ENCODE measurements around the gene NTN4. TPM values are rescaled to one million over a fixed set of nuclear protein-coding genes. Genes with fewer than 3 reads are reported as not detected.

The NTN4 gene
- total RNA-seq, 1 experiment from 2014 or later = 9.6 TPM

DNA sequence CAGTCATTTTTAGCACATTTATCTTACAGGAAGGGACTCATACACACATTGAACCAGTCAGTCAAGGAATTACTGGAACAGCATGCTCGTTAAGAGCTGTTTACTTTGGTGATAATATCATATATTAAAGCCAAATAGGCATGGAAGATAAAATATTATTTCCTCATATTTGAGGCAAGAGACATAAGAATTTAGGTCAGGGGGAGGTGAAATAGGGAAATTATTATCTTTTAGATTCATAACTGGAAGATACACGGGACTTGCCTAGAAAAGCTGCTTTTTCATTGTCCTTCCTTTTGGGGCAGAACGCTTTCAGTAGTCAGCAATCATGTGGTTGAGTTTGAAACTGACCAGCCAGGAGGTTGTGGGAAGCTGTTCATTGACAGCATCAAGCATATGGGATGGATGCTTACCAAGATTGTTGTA is 72.5 kb downstream of the NTN4 start:
- no peak overlapping the region for H3K4me3 ChIP-seq (ENCODE audit: low read depth, low read length, poor library complexity, severe bottlenecking)
- intact Hi-C loops (cut with micrococcal nuclease; ENCODE audit: unreplicated experiment) = no loop called here
- H3K36me3 ChIP-seq (ENCODE audit: insufficient read depth, low read length, poor library complexity, severe bottlenecking) = no peaks in the 10 kb centered on the region
- TF ChIP-seq, protein P1, sequence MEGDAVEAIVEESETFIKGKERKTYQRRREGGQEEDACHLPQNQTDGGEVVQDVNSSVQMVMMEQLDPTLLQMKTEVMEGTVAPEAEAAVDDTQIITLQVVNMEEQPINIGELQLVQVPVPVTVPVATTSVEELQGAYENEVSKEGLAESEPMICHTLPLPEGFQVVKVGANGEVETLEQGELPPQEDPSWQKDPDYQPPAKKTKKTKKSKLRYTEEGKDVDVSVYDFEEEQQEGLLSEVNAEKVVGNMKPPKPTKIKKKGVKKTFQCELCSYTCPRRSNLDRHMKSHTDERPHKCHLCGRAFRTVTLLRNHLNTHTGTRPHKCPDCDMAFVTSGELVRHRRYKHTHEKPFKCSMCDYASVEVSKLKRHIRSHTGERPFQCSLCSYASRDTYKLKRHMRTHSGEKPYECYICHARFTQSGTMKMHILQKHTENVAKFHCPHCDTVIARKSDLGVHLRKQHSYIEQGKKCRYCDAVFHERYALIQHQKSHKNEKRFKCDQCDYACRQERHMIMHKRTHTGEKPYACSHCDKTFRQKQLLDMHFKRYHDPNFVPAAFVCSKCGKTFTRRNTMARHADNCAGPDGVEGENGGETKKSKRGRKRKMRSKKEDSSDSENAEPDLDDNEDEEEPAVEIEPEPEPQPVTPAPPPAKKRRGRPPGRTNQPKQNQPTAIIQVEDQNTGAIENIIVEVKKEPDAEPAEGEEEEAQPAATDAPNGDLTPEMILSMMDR (conservative IDR thresholded peaks at IDR 0.05; ENCODE audit: low read depth, low read length) = no peak
- TF ChIP-seq EZH2 (IDR thresholded peaks at IDR 0.05; ENCODE audit: borderline replicate concordance, low read depth, low read length, poor library complexity, severe bottlenecking) = no peak
- no TSS peak for BruUV-seq (replicated peaks)
- no peaks in the 10 kb centered on the region for H3K27me3 ChIP-seq (replicated peaks; ENCODE audit: insufficient read depth, low read depth, low read length, poor library complexity)
- CTCF ChIA-PET = interaction anchor here (0.7 kb wide), 1 partner anchor 14 kb away, joined by 3 read pairs; no protein-coding TSS in a partner anchor
- H3K9me3 ChIP-seq (ENCODE audit: low read depth, low read length, poor library complexity, severe bottlenecking) = no peaks in the 10 kb centered on the region
- DNase-seq (ENCODE audit: low spot score) = no peak
- POLR2A ChIA-PET (ENCODE audit: low non-redundant PET) = no interaction called here
- H3K27ac ChIP-seq (ENCODE audit: low read depth, low read length, poor library complexity, severe bottlenecking) = no peak overlapping the region
- H3K4me1 ChIP-seq (ENCODE audit: insufficient read depth, low read length, poor library complexity, severe bottlenecking) = peaks cover 11% of the 10 kb centered on the region

DNA sequence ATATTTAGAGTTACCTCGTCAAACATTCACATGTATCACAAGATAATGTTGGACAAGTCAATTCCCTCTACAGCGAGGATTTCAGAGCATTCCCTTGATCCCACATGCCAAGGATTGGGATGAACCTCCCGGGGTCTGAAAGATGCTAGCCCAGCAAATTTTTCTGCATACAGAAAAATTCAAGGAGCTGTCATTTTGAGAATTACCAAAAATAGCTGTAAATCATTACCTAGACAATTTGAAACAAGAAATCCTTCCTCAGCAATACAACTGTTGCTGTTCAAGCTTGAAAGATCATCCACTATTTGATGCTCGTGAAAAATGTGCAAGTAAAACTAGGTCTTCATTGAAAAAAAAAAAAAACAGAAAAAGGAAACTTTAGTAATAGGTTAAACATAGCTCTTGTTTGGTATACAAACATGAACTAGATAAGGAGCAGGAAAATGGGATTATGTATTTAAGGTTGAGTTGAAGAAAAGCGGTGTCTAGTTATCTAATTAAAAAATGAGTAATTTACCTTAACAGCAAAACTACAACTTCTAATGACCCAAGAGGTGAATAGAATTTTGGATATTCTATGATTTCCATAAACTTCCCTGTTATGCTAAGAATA is 73.1 kb downstream of the NTN4 start:
- DNase-seq (ENCODE audit: low spot score) = no peak
- TF ChIP-seq, protein P1 (conservative IDR thresholded peaks at IDR 0.05; ENCODE audit: low read depth, low read length) = no peak
- no peak for TF ChIP-seq EZH2 (IDR thresholded peaks at IDR 0.05; ENCODE audit: borderline replicate concordance, low read depth, low read length, poor library complexity, severe bottlenecking)
- no peaks in the 10 kb centered on the region for H3K9me3 ChIP-seq (ENCODE audit: low read depth, low read length, poor library complexity, severe bottlenecking)
- intact Hi-C loops (cut with micrococcal nuclease; ENCODE audit: unreplicated experiment) = no loop called here
- H3K27ac ChIP-seq (ENCODE audit: low read depth, low read length, poor library complexity, severe bottlenecking) = no peak overlapping the region
- CTCF ChIA-PET = no interaction called here
- peaks cover under 1% of the 10 kb centered on the region for H3K36me3 ChIP-seq (ENCODE audit: insufficient read depth, low read length, poor library complexity, severe bottlenecking)
- BruUV-seq (replicated peaks) = no TSS peak
- no peaks in the 10 kb centered on the region for H3K27me3 ChIP-seq (replicated peaks; ENCODE audit: insufficient read depth, low read depth, low read length, poor library complexity)
- POLR2A ChIA-PET (ENCODE audit: low non-redundant PET) = no interaction called here
- peaks cover 8% of the 10 kb centered on the region for H3K4me1 ChIP-seq (ENCODE audit: insufficient read depth, low read length, poor library complexity, severe bottlenecking)
- H3K4me3 ChIP-seq (ENCODE audit: low read depth, low read length, poor library complexity, severe bottlenecking) = no peak overlapping the region

DNA sequence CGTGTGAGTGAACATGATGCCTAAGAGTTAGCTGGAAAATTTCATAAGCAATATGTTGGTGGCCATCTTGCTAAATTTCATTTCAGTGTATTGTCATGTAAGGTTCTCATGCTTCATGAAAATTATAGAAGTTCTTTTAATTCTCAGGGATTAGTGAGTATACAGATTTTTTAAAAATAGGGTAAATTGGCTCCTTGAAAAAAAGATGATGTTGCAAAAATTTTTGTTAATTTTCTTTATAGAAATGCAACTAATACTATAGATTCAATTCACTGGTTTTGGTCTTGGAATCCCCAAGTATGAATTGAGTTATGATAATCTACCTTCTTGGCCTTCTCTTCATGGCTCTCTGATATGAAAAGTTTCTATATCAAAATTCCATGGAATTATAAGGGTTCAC is 75.4 kb downstream of the NTN4 start:
- ChIA-PET CTCF (no interaction called here), POLR2A (ENCODE audit: low non-redundant PET) (no interaction called here)
- DNase-seq (ENCODE audit: low spot score) = no peak
- Histone ChIP-seq H3K4me3 (ENCODE audit: low read depth, low read length, poor library complexity, severe bottlenecking) (no peak overlapping the region), H3K4me1 (ENCODE audit: insufficient read depth, low read length, poor library complexity, severe bottlenecking) (no peaks in the 10 kb centered on the region), H3K9me3 (ENCODE audit: low read depth, low read length, poor library complexity, severe bottlenecking) (no peaks in the 10 kb centered on the region), H3K27ac (ENCODE audit: low read depth, low read length, poor library complexity, severe bottlenecking) (no peak overlapping the region), H3K27me3 (replicated peaks; ENCODE audit: insufficient read depth, low read depth, low read length, poor library complexity) (no peaks in the 10 kb centered on the region), H3K36me3 (ENCODE audit: insufficient read depth, low read length, poor library complexity, severe bottlenecking) (peaks cover 6% of the 10 kb centered on the region)
- no TSS peak for BruUV-seq (replicated peaks)
- intact Hi-C loops (cut with micrococcal nuclease; ENCODE audit: unreplicated experiment) = no loop called here
- no peak for TF ChIP-seq EZH2 (IDR thresholded peaks at IDR 0.05; ENCODE audit: borderline replicate concordance, low read depth, low read length, poor library complexity, severe bottlenecking)
- TF ChIP-seq, protein P1 (conservative IDR thresholded peaks at IDR 0.05; ENCODE audit: low read depth, low read length) = no peak
